Immature natural killer cell (primary cell): ENCODE results near the gene ZNRF2. TPM values are rescaled to one million over a fixed set of nuclear protein-coding genes. Genes with fewer than 3 reads are reported as not detected.
"Not testable (repeated sequence)": the region's sequence is repeated elsewhere in the genome, so short reads cannot be mapped to it uniquely, and the experiment has no call there.

Source experiments
- DNase-seq, 3 donors: peaks; one replicate each; pipeline ENCODE4 v3.0.0; 2022; ENCODE audit warnings: mixed read lengths in 1 of 3
- H3K27ac Mint-ChIP-seq, 6 donors: one replicate each; pipeline ENCODE4 v1.8.0; 2020; ENCODE audit warnings: mixed read lengths in 6 of 6, mild to moderate bottlenecking in 5 of 6, inconsistent platforms in 4 of 6, moderate library complexity in 3 of 6
- H3K27me3 Mint-ChIP-seq, 3 donors: one replicate each; pipeline ENCODE4 v1.8.0; 2020 to 2021; ENCODE audit warnings: low read depth in 3 of 3, mild to moderate bottlenecking in 3 of 3, mixed read lengths in 3 of 3, moderate library complexity in 3 of 3, inconsistent platforms in 1 of 3
- H3K36me3 Mint-ChIP-seq, 3 donors: one replicate each; pipeline ENCODE4 v1.8.0; 2020; ENCODE audit warnings: mixed read lengths in 3 of 3, inconsistent platforms in 2 of 3, mild to moderate bottlenecking in 2 of 3
- H3K4me1 Mint-ChIP-seq, 2 donors: one replicate each; pipeline ENCODE4 v1.8.0; 2020; ENCODE audit warnings: inconsistent platforms in 2 of 2, mild to moderate bottlenecking in 2 of 2, mixed read lengths in 2 of 2, moderate library complexity in 1 of 2
- H3K4me3 Mint-ChIP-seq, 5 donors: one replicate each; pipeline ENCODE4 v1.8.0; 2020; ENCODE audit warnings: mild to moderate bottlenecking in 5 of 5, mixed read lengths in 5 of 5, inconsistent platforms in 3 of 5, moderate library complexity in 3 of 5
- H3K9me3 Mint-ChIP-seq, 6 donors: one replicate each; pipeline ENCODE4 v1.8.0; 2020; ENCODE audit warnings: mild to moderate bottlenecking in 6 of 6, mixed read lengths in 6 of 6, inconsistent platforms in 4 of 6, moderate library complexity in 3 of 6
- polyA plus RNA-seq, 3 donors: library from polyadenylated mRNA; unstranded; fragments of 300-500 nt; fragmentation: Illumina TruSeq; gene quantifications; one replicate each; pipeline ENCODE4 v1.2.3, GENCODE V29; 2021

ZNRF2 gene
- polyA plus RNA-seq, 3 donors from 2014 or later, result 1.9 to 3.7 (median 3.1) TPM

- peaks cover 0 to 6% (median 6%) of the 10 kb centered on the region in 3 donors for H3K36me3 Mint-ChIP-seq
- peaks cover 4% of the 10 kb centered on the region in 2 donors for H3K4me1 Mint-ChIP-seq
- H3K4me3 Mint-ChIP-seq, result no peak overlapping the region
- H3K27me3 Mint-ChIP-seq, result peaks cover 0 to 3% (median 0%) of the 10 kb centered on the region in 3 donors
- no peaks in the 10 kb centered on the region for H3K9me3 Mint-ChIP-seq
- H3K27ac Mint-ChIP-seq, result peak overlapping the region in 1 of 6 donors; percentile 20
- no peak for DNase-seq
These were observed 85.5 kb downstream of the ZNRF2 start for GRCh38 chr7:30369879-30370278.

GRCh38 chr7:30371321-30371720 is 86.9 kb downstream of the ZNRF2 start:
- no peaks in the 10 kb centered on the region for H3K9me3 Mint-ChIP-seq
- H3K36me3 Mint-ChIP-seq, result peaks cover 0 to 6% (median 6%) of the 10 kb centered on the region in 3 donors
- DNase-seq, result no peak
- no peak overlapping the region for H3K27ac Mint-ChIP-seq
- peaks cover 2 to 4% of the 10 kb centered on the region in 2 donors for H3K4me1 Mint-ChIP-seq
- no peak overlapping the region for H3K4me3 Mint-ChIP-seq
- H3K27me3 Mint-ChIP-seq, result peaks cover 0 to 3% (median 0%) of the 10 kb centered on the region in 3 donors

DNA sequence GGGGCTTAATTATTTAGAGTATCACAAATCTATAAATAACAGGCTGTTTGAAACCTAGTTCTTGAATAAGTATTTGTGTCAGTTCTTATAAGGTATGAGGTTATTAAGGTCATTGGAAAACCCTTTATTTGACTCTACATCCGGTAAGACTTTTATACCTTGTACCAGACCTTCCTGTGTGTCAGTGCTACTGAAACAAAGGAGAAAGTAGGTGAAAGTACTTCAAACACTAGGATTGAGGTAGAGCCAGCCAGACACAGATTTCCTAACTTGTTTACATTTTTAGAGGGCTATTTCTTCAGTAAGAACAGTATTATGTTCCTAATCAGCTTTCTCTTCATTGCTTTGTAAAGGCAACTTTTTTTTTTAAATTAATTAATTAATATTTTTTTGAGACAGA is 93.9 kb downstream of the ZNRF2 start:
- H3K27me3 Mint-ChIP-seq, result no peaks in the 10 kb centered on the region
- peaks cover 0 to under 1% of the 10 kb centered on the region in 2 donors for H3K4me1 Mint-ChIP-seq
- no peaks in the 10 kb centered on the region for H3K36me3 Mint-ChIP-seq
- H3K9me3 Mint-ChIP-seq, result peaks cover 0 to 4% (median 0%) of the 10 kb centered on the region in 6 donors
- no peak for DNase-seq
- H3K27ac Mint-ChIP-seq, result no peak overlapping the region
- no peak overlapping the region for H3K4me3 Mint-ChIP-seq

GRCh38 chr7:30379131-30379530 is 94.7 kb downstream of the ZNRF2 start:
- H3K27ac Mint-ChIP-seq, result no peak overlapping the region
- no peak for DNase-seq
- H3K36me3 Mint-ChIP-seq, result no peaks in the 10 kb centered on the region
- no peaks in the 10 kb centered on the region for H3K4me1 Mint-ChIP-seq
- peaks cover 0 to 4% (median under 1%) of the 10 kb centered on the region in 6 donors for H3K9me3 Mint-ChIP-seq
- H3K27me3 Mint-ChIP-seq, result no peaks in the 10 kb centered on the region
- H3K4me3 Mint-ChIP-seq, result no peak overlapping the region

- H3K4me1 Mint-ChIP-seq, result no peaks in the 10 kb centered on the region
These were observed 95.3 kb downstream of the ZNRF2 start for GRCh38 chr7:30379741-30380140.

GRCh38 chr7:30380294-30380693 is 95.9 kb downstream of the ZNRF2 start:
- no peak for DNase-seq
- no peak overlapping the region for H3K4me3 Mint-ChIP-seq
- H3K27me3 Mint-ChIP-seq, result no peaks in the 10 kb centered on the region
- H3K4me1 Mint-ChIP-seq, result no peaks in the 10 kb centered on the region
- no peak overlapping the region for H3K27ac Mint-ChIP-seq
- H3K36me3 Mint-ChIP-seq, result no peaks in the 10 kb centered on the region
- H3K9me3 Mint-ChIP-seq, result peaks cover 0 to 4% (median under 1%) of the 10 kb centered on the region in 6 donors

More at GRCh38 chr7:30379741-30380140, 95.3 kb downstream of the ZNRF2 start:
- Mint-ChIP-seq H3K27me3 (no peaks in the 10 kb centered on the region), H3K36me3 (no peaks in the 10 kb centered on the region), H3K9me3 (peaks cover 0 to 4% (median under 1%) of the 10 kb centered on the region in 6 donors), H3K4me3 (no peak overlapping the region), H3K27ac (no peak overlapping the region)
- no peak for DNase-seq

DNA sequence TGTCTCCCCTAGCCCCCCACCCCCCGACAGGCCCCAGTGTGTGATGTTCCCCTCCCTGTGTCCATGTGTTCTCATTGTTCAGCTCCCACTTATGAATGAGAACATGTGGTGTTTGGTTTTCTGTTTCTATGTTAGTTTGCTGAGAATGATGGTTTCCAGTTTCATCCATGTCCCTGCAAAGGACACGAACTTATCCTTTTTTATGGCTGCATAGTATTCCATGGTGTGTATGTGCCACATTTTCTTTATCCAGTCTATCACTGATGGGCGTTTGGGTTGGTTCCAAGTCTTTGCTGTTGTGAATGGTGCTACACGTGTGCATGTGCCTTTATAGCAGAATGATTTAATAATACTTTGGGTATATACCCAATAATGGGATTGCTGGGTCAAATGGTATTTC is 96.4 kb downstream of the ZNRF2 start:
- not testable (repeated sequence) for H3K4me3 Mint-ChIP-seq, H3K4me1 Mint-ChIP-seq, H3K9me3 Mint-ChIP-seq, DNase-seq, H3K27ac Mint-ChIP-seq, H3K27me3 Mint-ChIP-seq, H3K36me3 Mint-ChIP-seq

DNA sequence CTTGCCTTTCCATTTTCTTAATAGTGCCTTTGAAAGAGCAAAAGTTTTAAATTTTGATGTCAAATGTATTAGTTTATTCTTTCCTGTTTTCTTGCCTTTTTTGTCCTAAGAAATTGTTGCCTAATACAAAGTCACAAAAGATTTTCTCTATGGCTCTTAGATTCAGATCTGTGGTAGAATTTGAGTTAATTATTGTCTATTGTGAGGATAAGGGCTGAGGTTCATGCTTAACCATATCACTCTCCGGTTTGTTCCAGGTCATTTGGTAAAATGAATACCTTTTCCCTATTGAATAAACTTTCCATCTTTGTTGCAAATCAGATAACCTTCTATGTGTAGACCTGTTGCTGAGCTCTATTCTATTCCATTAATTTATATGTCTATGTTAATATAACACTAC is 98.2 kb downstream of the ZNRF2 start:
- H3K4me3 Mint-ChIP-seq, result no peak overlapping the region
- peaks cover 0 to 4% (median under 1%) of the 10 kb centered on the region in 6 donors for H3K9me3 Mint-ChIP-seq
- peaks cover 3 to 10% of the 10 kb centered on the region in 2 donors for H3K4me1 Mint-ChIP-seq
- no peaks in the 10 kb centered on the region for H3K36me3 Mint-ChIP-seq
- DNase-seq, result no peak
- H3K27ac Mint-ChIP-seq, result no peak overlapping the region
- H3K27me3 Mint-ChIP-seq, result no peaks in the 10 kb centered on the region

DNA sequence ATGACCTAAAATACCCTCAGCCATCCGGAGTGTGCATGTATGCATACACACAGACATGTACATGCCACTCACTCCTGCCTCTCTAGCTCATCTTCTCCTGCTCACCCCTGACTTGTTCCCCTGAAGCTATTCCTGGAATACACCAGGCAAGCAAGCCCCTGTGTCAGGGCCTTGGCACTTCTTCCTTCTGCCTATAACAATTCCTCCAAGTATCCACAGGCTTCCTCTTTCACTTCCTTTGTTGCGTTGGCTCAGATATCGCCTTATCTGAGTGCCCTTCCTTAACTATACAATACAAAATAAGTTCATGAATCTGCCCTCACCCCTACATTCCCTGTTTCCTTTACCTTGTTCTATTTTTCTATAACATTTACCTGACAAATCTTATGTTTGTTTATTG is 105.4 kb downstream of the ZNRF2 start:
- DNase-seq, result no peak
- H3K4me3 Mint-ChIP-seq, result no peak overlapping the region
- peaks cover 0 to 1% (median 0%) of the 10 kb centered on the region in 3 donors for H3K27me3 Mint-ChIP-seq
- peaks cover 3 to 14% (median 5%) of the 10 kb centered on the region in 3 donors for H3K36me3 Mint-ChIP-seq
- peaks cover 3 to 17% of the 10 kb centered on the region in 2 donors for H3K4me1 Mint-ChIP-seq
- peak overlapping the region in 1 of 6 donors; percentile 39 for H3K27ac Mint-ChIP-seq
- no peaks in the 10 kb centered on the region for H3K9me3 Mint-ChIP-seq

- no peak for DNase-seq
- peaks cover 0 to 1% (median 0%) of the 10 kb centered on the region in 3 donors for H3K27me3 Mint-ChIP-seq
- no peak overlapping the region for H3K27ac Mint-ChIP-seq
- no peak overlapping the region for H3K4me3 Mint-ChIP-seq
- peaks cover 3 to 17% of the 10 kb centered on the region in 2 donors for H3K4me1 Mint-ChIP-seq
- H3K36me3 Mint-ChIP-seq, result peaks cover 3 to 16% (median 11%) of the 10 kb centered on the region in 3 donors
- no peaks in the 10 kb centered on the region for H3K9me3 Mint-ChIP-seq
These were observed 106.6 kb downstream of the ZNRF2 start for GRCh38 chr7:30390736-30391636.

DNA sequence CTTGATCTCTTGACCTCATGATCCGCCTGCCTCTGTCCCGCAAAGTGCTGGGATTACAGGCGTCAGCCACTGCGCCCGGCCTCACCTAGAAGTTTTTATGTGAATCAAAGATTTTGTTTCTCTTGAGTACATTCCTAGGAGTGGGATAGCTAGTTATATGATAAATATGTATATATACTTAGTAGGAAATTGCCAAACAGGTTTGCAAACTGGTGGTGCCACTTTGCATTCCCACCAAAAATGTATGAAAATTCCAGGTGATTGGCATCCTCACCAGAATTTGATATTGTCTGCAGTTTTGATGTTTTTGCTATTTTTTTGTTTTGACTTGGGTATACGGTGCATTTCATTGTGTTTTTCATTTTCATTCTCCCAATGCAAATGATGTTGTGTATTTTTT is 107.4 kb downstream of the ZNRF2 start:
- H3K4me1 Mint-ChIP-seq, result peaks cover 2 to 12% of the 10 kb centered on the region in 2 donors
- H3K9me3 Mint-ChIP-seq, result no peaks in the 10 kb centered on the region

GRCh38 chr7:30395676-30396075 is 111.3 kb downstream of the ZNRF2 start:
- H3K9me3 Mint-ChIP-seq, result no peaks in the 10 kb centered on the region
- peaks cover 3 to 9% (median 6%) of the 10 kb centered on the region in 3 donors for H3K36me3 Mint-ChIP-seq
- no peak overlapping the region for H3K4me3 Mint-ChIP-seq
- no peaks in the 10 kb centered on the region for H3K27me3 Mint-ChIP-seq
- no peak for DNase-seq
- H3K4me1 Mint-ChIP-seq, result no peaks in the 10 kb centered on the region
- H3K27ac Mint-ChIP-seq, result no peak overlapping the region

More for the DNA sequence above, 107.4 kb downstream of the ZNRF2 start:
- H3K27ac Mint-ChIP-seq, result no peak overlapping the region
- no peak overlapping the region for H3K4me3 Mint-ChIP-seq
- H3K36me3 Mint-ChIP-seq, result peaks cover 3 to 16% (median 11%) of the 10 kb centered on the region in 3 donors
- peaks cover 0 to 1% (median 0%) of the 10 kb centered on the region in 3 donors for H3K27me3 Mint-ChIP-seq
- DNase-seq, result no peak

DNA sequence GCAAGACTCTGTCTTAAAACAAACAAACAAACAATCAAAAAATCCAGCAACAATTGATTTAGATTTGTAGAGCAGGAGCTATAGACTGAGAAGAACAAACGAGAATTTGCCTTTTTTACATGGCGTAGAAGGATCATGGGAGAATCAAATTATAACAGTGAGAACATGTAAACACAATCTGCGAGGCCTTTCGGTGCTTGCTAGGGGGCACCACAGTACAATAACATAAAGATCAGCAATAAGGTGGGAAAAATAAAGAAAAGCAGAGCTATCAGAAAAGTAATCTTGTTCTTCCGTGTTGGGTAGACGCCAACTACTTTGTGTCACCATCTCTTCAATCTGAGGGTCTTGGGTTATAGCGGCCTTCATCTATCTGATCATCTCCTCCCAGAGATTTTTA is 112.0 kb downstream of the ZNRF2 start:
- H3K27ac Mint-ChIP-seq, result peak overlapping the region in 1 of 6 donors; percentile 11
- H3K4me1 Mint-ChIP-seq, result no peaks in the 10 kb centered on the region
- DNase-seq, result no peak
- H3K9me3 Mint-ChIP-seq, result no peaks in the 10 kb centered on the region
- peaks cover 3 to 9% (median 6%) of the 10 kb centered on the region in 3 donors for H3K36me3 Mint-ChIP-seq
- no peak overlapping the region for H3K4me3 Mint-ChIP-seq
- no peaks in the 10 kb centered on the region for H3K27me3 Mint-ChIP-seq

DNA sequence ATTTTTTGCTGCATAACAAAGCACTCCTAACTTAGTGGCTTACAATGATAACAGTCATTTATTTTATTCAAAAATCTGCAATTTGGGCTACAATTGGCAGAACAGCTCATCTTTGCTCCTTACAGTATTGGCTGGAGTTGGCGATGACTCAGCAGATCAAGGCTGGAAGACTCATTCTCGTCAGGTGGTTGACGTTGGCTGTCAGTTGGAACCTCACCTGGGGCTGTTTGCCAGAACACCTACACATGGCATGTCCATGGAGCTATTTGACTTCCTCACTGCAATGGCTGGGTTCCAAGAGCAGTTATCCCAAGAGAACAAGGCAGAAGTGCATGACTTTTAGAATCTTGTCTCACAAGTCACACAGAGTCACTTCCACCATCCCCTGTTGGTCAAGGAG is 119.1 kb downstream of the ZNRF2 start:
- no peaks in the 10 kb centered on the region for H3K4me1 Mint-ChIP-seq

More for the DNA sequence above, 119.1 kb downstream of the ZNRF2 start:
- Mint-ChIP-seq H3K4me3 (no peak overlapping the region), H3K36me3 (peaks cover 14 to 21% (median 18%) of the 10 kb centered on the region in 3 donors), H3K9me3 (no peaks in the 10 kb centered on the region), H3K27me3 (no peaks in the 10 kb centered on the region), H3K27ac (no peak overlapping the region)
- DNase-seq, result no peak
